HG03432 (cell line): ENCODE results near the gene MBD2.
A peak's percentile ranks its signal among the peaks of the same experiment; 100 is the strongest.
"Not testable (repeated sequence)": the region's sequence is repeated elsewhere in the genome, so short reads cannot be mapped to it uniquely, and the experiment has no call there.

Experiments
- ATAC-seq: cut with Tn5 transposase; IDR thresholded peaks from one replicate; pipeline ENCODE4 v1.9.1; 2021; ENCODE audit warnings: mild to moderate bottlenecking, moderate library complexity; ENCODE audit not compliant: unreplicated experiment

The MBD2 gene

GRCh38 chr18:54238173-54238936 is 13.9 kb upstream of the MBD2 start:
- ATAC-seq: no peak

- no peak for ATAC-seq
Measured at GRCh38 chr18:54235871-54236270, 11.4 kb upstream of the MBD2 start.

GRCh38 chr18:54233747-54234146 is 9.3 kb upstream of the MBD2 start:
- ATAC-seq: no peak

GRCh38 chr18:54233228-54233625 is 8.8 kb upstream of the MBD2 start:
- no peak for ATAC-seq

- no peak for ATAC-seq
Measured at GRCh38 chr18:54232485-54233227, 8.2 kb upstream of the MBD2 start.

- ATAC-seq: no peak
Measured at GRCh38 chr18:54229421-54230059, 5.1 kb upstream of the MBD2 start.

GRCh38 chr18:54228364-54228763 is 3.9 kb upstream of the MBD2 start:
- no peak for ATAC-seq

GRCh38 chr18:54223568-54224241 is 764 bp downstream of the MBD2 start:
- peak; percentile 22 for ATAC-seq

- ATAC-seq: peak; percentile 39
Measured at GRCh38 chr18:54222922-54223567, 1.4 kb downstream of the MBD2 start.

GRCh38 chr18:54220406-54220805 is 4.1 kb downstream of the MBD2 start:
- ATAC-seq: no peak

GRCh38 chr18:54218803-54219202 is 5.7 kb downstream of the MBD2 start:
- not testable (repeated sequence) for ATAC-seq

- ATAC-seq: no peak
Measured at GRCh38 chr18:54218299-54218698, 6.2 kb downstream of the MBD2 start.

GRCh38 chr18:54217624-54218023 is 6.8 kb downstream of the MBD2 start:
- ATAC-seq: peak; percentile 53

- no peak for ATAC-seq
Measured at GRCh38 chr18:54215069-54215468, 9.4 kb downstream of the MBD2 start.

GRCh38 chr18:54210463-54210862 is 14.0 kb downstream of the MBD2 start:
- peak; percentile 51 for ATAC-seq

GRCh38 chr18:54209471-54210180 is 14.8 kb downstream of the MBD2 start:
- peak; percentile 86 for ATAC-seq

- ATAC-seq: no peak
Measured at GRCh38 chr18:54206447-54206846, 18.0 kb downstream of the MBD2 start.

- no peak for ATAC-seq
Measured at GRCh38 chr18:54205959-54206358, 18.5 kb downstream of the MBD2 start.

GRCh38 chr18:54205448-54205847 is 19.0 kb downstream of the MBD2 start:
- not testable (repeated sequence) for ATAC-seq

GRCh38 chr18:54204883-54205282 is 19.6 kb downstream of the MBD2 start:
- no peak for ATAC-seq
